Measurements from ENCODE around the gene CYP19A1.

DNA sequence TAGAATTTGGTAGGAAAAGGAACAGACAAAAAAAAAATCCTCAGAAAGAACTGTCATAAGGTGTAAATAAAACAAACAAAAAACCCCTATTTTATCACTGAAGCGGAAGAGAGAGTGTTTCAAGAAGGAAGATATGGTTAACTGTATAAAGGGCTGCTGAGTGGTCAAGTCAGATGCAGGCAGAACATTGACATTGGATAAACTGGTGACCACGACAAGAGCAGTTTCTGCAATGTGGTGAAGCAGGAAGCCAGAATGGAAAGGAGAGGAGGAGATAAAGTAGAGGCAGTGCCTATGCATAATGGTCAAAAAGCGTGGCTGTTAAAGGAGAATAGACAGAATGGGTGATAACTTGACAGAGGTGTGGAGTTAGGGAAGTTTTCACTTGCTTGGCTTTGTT, 75.3 kb downstream of the CYP19A1 start:
- TF ChIP-seq, protein P1, sequence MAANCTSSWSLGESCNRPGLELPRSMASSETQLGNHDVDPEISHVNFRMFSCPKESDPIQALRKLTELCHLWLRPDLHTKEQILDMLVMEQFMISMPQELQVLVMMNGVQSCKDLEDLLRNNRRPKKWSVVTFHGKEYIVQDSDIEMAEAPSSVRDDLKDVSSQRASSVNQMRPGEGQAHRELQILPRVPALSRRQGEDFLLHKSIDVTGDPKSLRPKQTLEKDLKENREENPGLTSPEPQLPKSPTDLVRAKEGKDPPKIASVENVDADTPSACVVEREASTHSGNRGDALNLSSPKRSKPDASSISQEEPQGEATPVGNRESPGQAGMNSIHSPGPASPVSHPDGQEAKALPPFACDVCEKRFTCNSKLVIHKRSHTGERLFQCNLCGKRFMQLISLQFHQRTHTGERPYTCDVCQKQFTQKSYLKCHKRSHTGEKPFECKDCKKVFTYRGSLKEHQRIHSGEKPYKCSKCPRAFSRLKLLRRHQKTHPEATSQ (tag by site-specific recombination; IDR thresholded peaks at IDR 0.05) = no peak
- no peak for TF ChIP-seq ZEB2 (tag by site-specific recombination; IDR thresholded peaks at IDR 0.05)
- no peak for TF ChIP-seq ZNF792 (tag by site-specific recombination; IDR thresholded peaks at IDR 0.05)
- TF ChIP-seq, protein P2, sequence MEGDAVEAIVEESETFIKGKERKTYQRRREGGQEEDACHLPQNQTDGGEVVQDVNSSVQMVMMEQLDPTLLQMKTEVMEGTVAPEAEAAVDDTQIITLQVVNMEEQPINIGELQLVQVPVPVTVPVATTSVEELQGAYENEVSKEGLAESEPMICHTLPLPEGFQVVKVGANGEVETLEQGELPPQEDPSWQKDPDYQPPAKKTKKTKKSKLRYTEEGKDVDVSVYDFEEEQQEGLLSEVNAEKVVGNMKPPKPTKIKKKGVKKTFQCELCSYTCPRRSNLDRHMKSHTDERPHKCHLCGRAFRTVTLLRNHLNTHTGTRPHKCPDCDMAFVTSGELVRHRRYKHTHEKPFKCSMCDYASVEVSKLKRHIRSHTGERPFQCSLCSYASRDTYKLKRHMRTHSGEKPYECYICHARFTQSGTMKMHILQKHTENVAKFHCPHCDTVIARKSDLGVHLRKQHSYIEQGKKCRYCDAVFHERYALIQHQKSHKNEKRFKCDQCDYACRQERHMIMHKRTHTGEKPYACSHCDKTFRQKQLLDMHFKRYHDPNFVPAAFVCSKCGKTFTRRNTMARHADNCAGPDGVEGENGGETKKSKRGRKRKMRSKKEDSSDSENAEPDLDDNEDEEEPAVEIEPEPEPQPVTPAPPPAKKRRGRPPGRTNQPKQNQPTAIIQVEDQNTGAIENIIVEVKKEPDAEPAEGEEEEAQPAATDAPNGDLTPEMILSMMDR (tag by site-specific recombination; IDR thresholded peaks at IDR 0.05) = no peak
- TF ChIP-seq KLF16 (tag by site-specific recombination; IDR thresholded peaks at IDR 0.05) = no peak
- TF ChIP-seq ZBTB48 (tag by site-specific recombination; IDR thresholded peaks at IDR 0.05) = no peak
- TF ChIP-seq, protein P3, sequence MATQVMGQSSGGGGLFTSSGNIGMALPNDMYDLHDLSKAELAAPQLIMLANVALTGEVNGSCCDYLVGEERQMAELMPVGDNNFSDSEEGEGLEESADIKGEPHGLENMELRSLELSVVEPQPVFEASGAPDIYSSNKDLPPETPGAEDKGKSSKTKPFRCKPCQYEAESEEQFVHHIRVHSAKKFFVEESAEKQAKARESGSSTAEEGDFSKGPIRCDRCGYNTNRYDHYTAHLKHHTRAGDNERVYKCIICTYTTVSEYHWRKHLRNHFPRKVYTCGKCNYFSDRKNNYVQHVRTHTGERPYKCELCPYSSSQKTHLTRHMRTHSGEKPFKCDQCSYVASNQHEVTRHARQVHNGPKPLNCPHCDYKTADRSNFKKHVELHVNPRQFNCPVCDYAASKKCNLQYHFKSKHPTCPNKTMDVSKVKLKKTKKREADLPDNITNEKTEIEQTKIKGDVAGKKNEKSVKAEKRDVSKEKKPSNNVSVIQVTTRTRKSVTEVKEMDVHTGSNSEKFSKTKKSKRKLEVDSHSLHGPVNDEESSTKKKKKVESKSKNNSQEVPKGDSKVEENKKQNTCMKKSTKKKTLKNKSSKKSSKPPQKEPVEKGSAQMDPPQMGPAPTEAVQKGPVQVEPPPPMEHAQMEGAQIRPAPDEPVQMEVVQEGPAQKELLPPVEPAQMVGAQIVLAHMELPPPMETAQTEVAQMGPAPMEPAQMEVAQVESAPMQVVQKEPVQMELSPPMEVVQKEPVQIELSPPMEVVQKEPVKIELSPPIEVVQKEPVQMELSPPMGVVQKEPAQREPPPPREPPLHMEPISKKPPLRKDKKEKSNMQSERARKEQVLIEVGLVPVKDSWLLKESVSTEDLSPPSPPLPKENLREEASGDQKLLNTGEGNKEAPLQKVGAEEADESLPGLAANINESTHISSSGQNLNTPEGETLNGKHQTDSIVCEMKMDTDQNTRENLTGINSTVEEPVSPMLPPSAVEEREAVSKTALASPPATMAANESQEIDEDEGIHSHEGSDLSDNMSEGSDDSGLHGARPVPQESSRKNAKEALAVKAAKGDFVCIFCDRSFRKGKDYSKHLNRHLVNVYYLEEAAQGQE (tag by site-specific recombination; IDR thresholded peaks at IDR 0.05) = no peak
- TF ChIP-seq ZFP37 (tag by site-specific recombination; IDR thresholded peaks at IDR 0.05) = no peak
